Epithelial cell of esophagus (primary cell): Measurements from ENCODE around the gene WHRN.

Experiments
- DNase-seq: peaks from one replicate; pipeline ENCODE4 v3.0.0; 2010; ENCODE audit warnings: low read depth
- H3K4me3 ChIP-seq: 2 replicates; pipeline ENCODE4 v1.5.1; 2011; ENCODE audit warnings: mild to moderate bottlenecking, low read length, control low read depth
- TF ChIP-seq, protein P1 (sequence below): IDR thresholded peaks from 2 replicates; pipeline ENCODE4 v1.5.1; 2011; ENCODE audit warnings: low read depth, mild to moderate bottlenecking, low read length, control low read depth, inconsistent platforms; ENCODE audit not compliant: insufficient read depth; ENCODE audit errors: missing control alignments

Gene WHRN

DNA sequence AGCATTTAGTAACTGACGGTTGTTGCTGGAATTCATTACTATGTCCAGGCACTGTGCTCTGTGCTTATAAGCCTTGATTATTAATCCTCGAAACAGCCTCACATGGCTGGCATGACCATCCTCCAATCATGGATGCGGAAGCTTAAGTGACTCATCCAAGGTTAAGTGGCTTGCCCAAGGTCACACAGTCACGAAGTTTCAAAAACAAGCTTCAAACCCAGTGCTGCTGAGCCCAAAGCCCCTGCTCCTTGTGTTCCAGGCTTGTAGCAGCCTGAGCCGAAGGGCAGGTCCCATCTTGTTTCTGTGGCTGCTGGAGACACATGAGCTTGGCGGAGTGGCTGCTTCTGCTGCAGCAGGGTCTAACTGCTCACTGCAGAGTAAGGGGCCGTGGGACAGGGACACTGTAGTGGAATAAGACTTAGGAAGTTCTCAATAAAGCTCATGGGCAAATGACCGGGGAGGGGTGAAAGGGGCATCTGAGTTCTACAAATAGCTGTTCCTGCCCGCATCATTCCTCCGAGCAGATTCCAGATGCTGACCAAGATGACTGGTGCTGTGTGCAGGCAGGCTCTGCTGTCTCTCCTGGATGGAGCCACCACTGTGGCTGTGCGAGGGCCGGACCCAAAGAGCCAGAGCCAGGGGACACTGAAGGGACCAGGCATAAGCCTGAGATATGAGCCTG is 32.4 kb downstream of the WHRN start:
- peak; percentile 91 for DNase-seq
- TF ChIP-seq, protein P1, sequence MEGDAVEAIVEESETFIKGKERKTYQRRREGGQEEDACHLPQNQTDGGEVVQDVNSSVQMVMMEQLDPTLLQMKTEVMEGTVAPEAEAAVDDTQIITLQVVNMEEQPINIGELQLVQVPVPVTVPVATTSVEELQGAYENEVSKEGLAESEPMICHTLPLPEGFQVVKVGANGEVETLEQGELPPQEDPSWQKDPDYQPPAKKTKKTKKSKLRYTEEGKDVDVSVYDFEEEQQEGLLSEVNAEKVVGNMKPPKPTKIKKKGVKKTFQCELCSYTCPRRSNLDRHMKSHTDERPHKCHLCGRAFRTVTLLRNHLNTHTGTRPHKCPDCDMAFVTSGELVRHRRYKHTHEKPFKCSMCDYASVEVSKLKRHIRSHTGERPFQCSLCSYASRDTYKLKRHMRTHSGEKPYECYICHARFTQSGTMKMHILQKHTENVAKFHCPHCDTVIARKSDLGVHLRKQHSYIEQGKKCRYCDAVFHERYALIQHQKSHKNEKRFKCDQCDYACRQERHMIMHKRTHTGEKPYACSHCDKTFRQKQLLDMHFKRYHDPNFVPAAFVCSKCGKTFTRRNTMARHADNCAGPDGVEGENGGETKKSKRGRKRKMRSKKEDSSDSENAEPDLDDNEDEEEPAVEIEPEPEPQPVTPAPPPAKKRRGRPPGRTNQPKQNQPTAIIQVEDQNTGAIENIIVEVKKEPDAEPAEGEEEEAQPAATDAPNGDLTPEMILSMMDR: no peak
- H3K4me3 ChIP-seq: no peak overlapping the region

GRCh38 chr9:114471157-114471556 is 34.1 kb downstream of the WHRN start:
- DNase-seq: no peak
- H3K4me3 ChIP-seq: no peak overlapping the region
- TF ChIP-seq, protein P1: no peak

DNA sequence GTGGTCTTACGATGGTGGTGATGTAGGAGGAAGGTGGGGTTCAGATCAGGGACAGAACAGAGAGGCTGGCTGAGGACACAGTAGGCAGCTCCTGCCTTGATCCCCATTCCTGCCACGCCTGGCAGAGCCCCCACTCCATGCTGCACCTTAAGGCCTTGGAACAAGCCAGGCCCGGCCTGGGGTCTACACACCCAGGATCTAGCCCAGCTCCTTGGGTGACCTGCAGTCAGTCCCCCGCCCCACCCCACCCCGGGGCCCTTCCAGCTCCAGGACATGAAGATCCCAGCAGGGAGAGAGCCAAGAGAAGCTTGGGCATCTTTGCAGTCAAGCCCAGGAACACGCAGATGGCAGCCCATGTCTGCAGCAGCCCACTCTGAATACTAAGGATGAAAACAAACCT is 34.7 kb downstream of the WHRN start:
- no peak overlapping the region for H3K4me3 ChIP-seq
- DNase-seq: no peak
- TF ChIP-seq, protein P1: no peak

DNA sequence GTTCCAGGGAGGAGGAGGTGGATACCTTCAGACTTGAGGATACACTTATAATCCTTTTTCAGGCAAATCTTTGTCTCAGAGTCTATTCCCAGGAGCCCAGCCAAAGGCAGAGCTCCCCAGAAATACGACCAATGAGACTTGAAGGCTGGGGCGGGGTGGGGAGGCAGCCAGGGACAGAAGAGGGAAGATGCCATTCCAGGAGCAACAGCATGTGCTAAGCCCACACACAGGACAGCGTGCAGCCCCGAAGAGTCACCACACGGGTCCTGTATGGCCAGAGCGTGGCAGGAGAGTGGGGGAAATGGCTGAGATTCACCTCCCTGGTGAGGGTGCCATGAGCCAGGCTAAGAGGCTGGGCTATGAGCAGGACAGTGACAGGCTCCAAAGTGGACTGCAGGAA is 35.2 kb downstream of the WHRN start:
- TF ChIP-seq, protein P1: no peak
- H3K4me3 ChIP-seq: no peak overlapping the region
- no peak for DNase-seq

DNA sequence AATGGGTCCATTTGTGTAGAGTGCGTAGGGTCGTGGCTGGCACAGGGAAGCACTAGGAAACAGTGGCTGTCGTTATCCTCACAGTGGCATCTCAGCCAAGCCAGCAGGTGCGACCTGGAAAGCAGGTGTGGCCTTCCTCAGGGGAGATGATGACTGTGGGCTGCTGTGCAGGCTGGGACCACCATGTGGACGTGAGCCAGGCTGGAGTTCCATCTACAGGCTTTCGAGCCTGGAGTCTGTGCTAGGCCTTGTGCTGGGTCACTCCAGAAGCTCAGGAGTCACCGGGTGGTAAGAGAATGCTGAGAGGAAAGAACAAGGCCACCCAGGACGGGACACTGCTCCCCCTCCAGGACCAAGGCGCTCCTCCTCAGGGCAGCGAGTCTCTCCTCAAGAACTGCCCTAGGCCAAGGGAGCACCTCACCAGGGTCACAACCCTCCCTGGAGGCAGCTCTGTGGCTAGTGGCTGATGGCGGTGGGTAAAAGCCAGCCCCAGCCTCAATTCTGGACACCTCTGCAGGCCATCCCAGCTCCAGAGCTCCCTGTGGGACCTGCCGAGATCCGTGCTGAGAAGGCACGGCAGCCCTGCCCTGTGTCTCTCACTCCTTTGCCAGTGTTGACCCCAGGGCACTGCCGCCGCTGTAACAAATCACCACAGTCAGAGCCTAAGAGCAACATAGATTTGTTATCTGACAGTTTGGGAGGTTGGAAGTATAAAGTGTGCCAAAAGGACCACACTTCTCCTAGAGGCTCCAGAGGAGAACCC is 36.0 kb downstream of the WHRN start:
- H3K4me3 ChIP-seq: no peak overlapping the region
- no peak for DNase-seq
- TF ChIP-seq, protein P1: no peak

GRCh38 chr9:114467910-114468309 is 37.4 kb downstream of the WHRN start:
- DNase-seq: no peak
- no peak overlapping the region for H3K4me3 ChIP-seq
- TF ChIP-seq, protein P1: no peak
